OCI-LY1 (cell line): ENCODE measurements around the gene ATP11A.

ENCODE experiments used
- CTCF ChIP-seq: fragments of 200-600 bp; sonication (generic), shearing (Covaris generic); IDR thresholded peaks from 2 replicates; pipeline ENCODE4 v1.5.1; 2017; ENCODE audit warnings: mild to moderate bottlenecking, antibody characterized with exemption, low read length, moderate library complexity, mixed read lengths
- EZH2 ChIP-seq: fragments of 200-600 bp; sonication (generic), shearing (Covaris generic); IDR thresholded peaks from 2 replicates; pipeline ENCODE4 v1.8.0; 2017; ENCODE audit warnings: borderline replicate concordance, mixed run types, mild to moderate bottlenecking, antibody characterized with exemption, low read length, moderate library complexity, mixed read lengths

GRCh38 chr13:112642090-112642460 lies 47.8 kb upstream of the ATP11A start:
- TF ChIP-seq CTCF (no peak), EZH2 (no peak)
